Activated CD8-positive, alpha-beta memory T cell treated with anti-CD3 and anti-CD28 coated beads for 1 hour (primary cell): Measurements from ENCODE around the gene DHRS3.

Source experiments
- DNase-seq, 2 donors: peaks; one replicate each; pipeline ENCODE4 v3.0.0-alpha.2; 2020; ENCODE audit warnings: low read depth in 1 of 2; ENCODE audit errors: extremely low read depth in 1 of 2

The DHRS3 gene

GRCh38 chr1:12618661-12618964, 603 bp upstream of the DHRS3 start:
- no peak for DNase-seq

GRCh38 chr1:12617511-12617900, 504 bp downstream of the DHRS3 start:
- DNase-seq, result no peak

- no peak for DNase-seq
Observed at GRCh38 chr1:12616709-12617373, 1.2 kb downstream of the DHRS3 start.

- DNase-seq, result no peak
Observed at GRCh38 chr1:12615865-12616708, 1.9 kb downstream of the DHRS3 start.

- no peak for DNase-seq
Observed at GRCh38 chr1:12615159-12615864, 2.7 kb downstream of the DHRS3 start.

GRCh38 chr1:12614402-12615158, 3.4 kb downstream of the DHRS3 start:
- no peak for DNase-seq

- DNase-seq, result no peak
Observed at GRCh38 chr1:12613180-12613579, 4.8 kb downstream of the DHRS3 start.

- DNase-seq, result no peak
Observed at GRCh38 chr1:12610941-12611340, 7.1 kb downstream of the DHRS3 start.

- no peak for DNase-seq
Observed at GRCh38 chr1:12610305-12610935, 7.6 kb downstream of the DHRS3 start.

- no peak for DNase-seq
Observed at GRCh38 chr1:12609469-12610003, 8.5 kb downstream of the DHRS3 start.

GRCh38 chr1:12608311-12608957, 9.6 kb downstream of the DHRS3 start:
- DNase-seq, result no peak

GRCh38 chr1:12607263-12607662, 10.7 kb downstream of the DHRS3 start:
- no peak for DNase-seq

GRCh38 chr1:12604986-12605385, 13.0 kb downstream of the DHRS3 start:
- DNase-seq, result no peak

GRCh38 chr1:12604114-12604874, 13.7 kb downstream of the DHRS3 start:
- DNase-seq, result no peak

- no peak for DNase-seq
Observed at GRCh38 chr1:12603224-12603623, 14.8 kb downstream of the DHRS3 start.

GRCh38 chr1:12602659-12603024, 15.4 kb downstream of the DHRS3 start:
- no peak for DNase-seq

- DNase-seq, result no peak
Observed at GRCh38 chr1:12601700-12602658, 16.0 kb downstream of the DHRS3 start.
